Vagina (tissue), 2 donors: ENCODE results near the gene KICS2. TPM values are rescaled to one million over a fixed set of nuclear protein-coding genes. Genes with fewer than 3 reads are reported as not detected.
A peak's percentile ranks its signal among the peaks of the same experiment; 100 is the strongest.

Experiments used
- DNase-seq, 2 donors: peaks; one replicate each; pipeline ENCODE4 v3.0.0-alpha.2; 2017; ENCODE audit errors: extremely low spot score in 2 of 2
- H3K27ac ChIP-seq: fragments of 200-600 bp; sonication (generic); one replicate; pipeline ENCODE4 v1.5.1; 2019
- H3K27me3 ChIP-seq: fragments of 200-600 bp; sonication (generic); one replicate; pipeline ENCODE4 v1.5.1; 2019
- H3K36me3 ChIP-seq, 2 donors: fragments of 200-600 bp; sonication (generic); one replicate each; pipeline ENCODE4 v1.5.1; 2017 to 2019
- H3K4me1 ChIP-seq: fragments of 200-600 bp; sonication (generic); one replicate; pipeline ENCODE4 v1.5.1; 2019
- H3K4me3 ChIP-seq, 2 donors: fragments of 200-600 bp; sonication (generic); 1 replicate in 1 of 2; 2 replicates in 1 of 2; pipeline ENCODE4 v1.5.1; 2016 to 2019
- H3K9me3 ChIP-seq: fragments of 200-600 bp; sonication (generic); one replicate; pipeline ENCODE4 v1.5.1; 2019
- CTCF ChIP-seq, 3 experiments: fragments of 450-650 bp in 2 of 3; fragments of 200-600 bp in 1 of 3; sonication (generic) in 1 of 3; IDR thresholded peaks; one replicate each; pipeline ENCODE4 v1.5.1; 2017 to 2019; ENCODE audit warnings: antibody characterized with exemption in 3 of 3, mild to moderate bottlenecking in 2 of 3, moderate library complexity in 2 of 3
- POLR2A ChIP-seq, 2 donors: fragments of 450-650 bp; IDR thresholded peaks; one replicate each; pipeline ENCODE4 v1.6.1; 2017; ENCODE audit warnings: antibody characterized with exemption in 2 of 2, mild to moderate bottlenecking in 2 of 2, moderate library complexity in 2 of 2
- POLR2AphosphoS5 ChIP-seq, 2 donors: sonication (generic); formaldehyde crosslinking; IDR thresholded peaks; one replicate each; pipeline ENCODE4 v1.9.0; 2017; ENCODE audit warnings: antibody characterized with exemption in 2 of 2, mild to moderate bottlenecking in 2 of 2, low read depth in 1 of 2; ENCODE audit not compliant: insufficient read depth in 1 of 2
- intact Hi-C: fragments of 100-400 bp; cut with DNase I; formaldehyde crosslinking; loops from one replicate; pipeline ENCODE4 v1.15.1; 2023
- total RNA-seq: library from RNA; depleted of rRNA; stranded (reverse); fragments of >200 nt; gene quantifications from one replicate; pipeline ENCODE4 v1.2.3, GENCODE V29; 2016

The KICS2 gene
- total RNA-seq, 1 donor from 2014 or later, result 9.6 TPM

- Histone ChIP-seq H3K36me3 (no peaks in the 10 kb centered on the region), H3K27ac (peak overlapping the region; percentile 53), H3K27me3 (no peaks in the 10 kb centered on the region), H3K4me3 (no peak overlapping the region), H3K4me1 (peaks cover 10% of the 10 kb centered on the region), H3K9me3 (no peaks in the 10 kb centered on the region)
- DNase-seq, result no peak
- intact Hi-C loops, result loop anchor here (2.0 kb wide), 1 partner anchor 336 kb away; the partner anchor contains the start of gene SRGAP1
- TF ChIP-seq CTCF (IDR thresholded peaks at IDR 0.05) (no peak), POLR2A (IDR thresholded peaks at IDR 0.05) (no peak), POLR2AphosphoS5 (IDR thresholded peaks at IDR 0.05; ENCODE audit: insufficient read depth in 1 of 2, low read depth in 1 of 2) (no peak)
Measured at GRCh38 chr12:64180951-64181350, 41.1 kb downstream of the KICS2 start.

DNA sequence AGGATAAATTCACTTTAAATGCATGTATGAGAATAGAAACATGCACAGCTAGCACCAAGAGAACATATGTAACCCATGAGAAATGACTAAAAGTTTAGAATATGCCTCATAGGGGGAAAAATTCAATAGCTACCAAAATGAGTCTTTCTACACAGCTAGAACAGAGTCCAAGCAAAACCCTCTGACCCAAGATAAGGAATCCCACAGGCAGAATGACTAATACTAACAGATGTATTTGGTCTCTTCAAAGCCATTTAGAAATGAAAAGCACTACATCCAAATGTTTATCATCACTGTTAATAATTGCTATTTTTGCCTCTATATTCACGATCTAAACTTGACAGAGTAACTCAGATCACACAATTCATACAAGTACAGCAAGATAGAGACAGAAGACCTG, 44.0 kb downstream of the KICS2 start:
- no peaks in the 10 kb centered on the region for H3K36me3 ChIP-seq
- no peak overlapping the region for H3K27ac ChIP-seq
- no peaks in the 10 kb centered on the region for H3K9me3 ChIP-seq
- intact Hi-C loops, result no loop called here
- peaks cover 10% of the 10 kb centered on the region for H3K4me1 ChIP-seq
- no peak for DNase-seq
- TF ChIP-seq POLR2AphosphoS5 (IDR thresholded peaks at IDR 0.05; ENCODE audit: insufficient read depth in 1 of 2, low read depth in 1 of 2) (no peak), CTCF (IDR thresholded peaks at IDR 0.05) (no peak), POLR2A (IDR thresholded peaks at IDR 0.05) (no peak)
- no peak overlapping the region for H3K4me3 ChIP-seq
- no peaks in the 10 kb centered on the region for H3K27me3 ChIP-seq

GRCh38 chr12:64177001-64177400, 45.1 kb downstream of the KICS2 start:
- Histone ChIP-seq H3K9me3 (no peaks in the 10 kb centered on the region), H3K4me3 (no peak overlapping the region), H3K27ac (no peak overlapping the region), H3K4me1 (peaks cover 10% of the 10 kb centered on the region), H3K27me3 (no peaks in the 10 kb centered on the region), H3K36me3 (no peaks in the 10 kb centered on the region)
- no peak for DNase-seq
- TF ChIP-seq POLR2A (IDR thresholded peaks at IDR 0.05), result no peak
- TF ChIP-seq CTCF (IDR thresholded peaks at IDR 0.05), result no peak
- no peak for TF ChIP-seq POLR2AphosphoS5 (IDR thresholded peaks at IDR 0.05; ENCODE audit: insufficient read depth in 1 of 2, low read depth in 1 of 2)
- intact Hi-C loops, result no loop called here

GRCh38 chr12:64175254-64175945, 46.7 kb downstream of the KICS2 start:
- H3K9me3 ChIP-seq, result no peaks in the 10 kb centered on the region
- TF ChIP-seq CTCF (IDR thresholded peaks at IDR 0.05) (no peak), POLR2A (IDR thresholded peaks at IDR 0.05) (no peak), POLR2AphosphoS5 (IDR thresholded peaks at IDR 0.05; ENCODE audit: insufficient read depth in 1 of 2, low read depth in 1 of 2) (no peak)
- no peaks in the 10 kb centered on the region for H3K36me3 ChIP-seq
- no peaks in the 10 kb centered on the region for H3K27me3 ChIP-seq
- no peak for DNase-seq
- H3K4me3 ChIP-seq, result no peak overlapping the region
- intact Hi-C loops, result no loop called here
- peaks cover under 1% of the 10 kb centered on the region for H3K4me1 ChIP-seq
- H3K27ac ChIP-seq, result no peak overlapping the region

DNA sequence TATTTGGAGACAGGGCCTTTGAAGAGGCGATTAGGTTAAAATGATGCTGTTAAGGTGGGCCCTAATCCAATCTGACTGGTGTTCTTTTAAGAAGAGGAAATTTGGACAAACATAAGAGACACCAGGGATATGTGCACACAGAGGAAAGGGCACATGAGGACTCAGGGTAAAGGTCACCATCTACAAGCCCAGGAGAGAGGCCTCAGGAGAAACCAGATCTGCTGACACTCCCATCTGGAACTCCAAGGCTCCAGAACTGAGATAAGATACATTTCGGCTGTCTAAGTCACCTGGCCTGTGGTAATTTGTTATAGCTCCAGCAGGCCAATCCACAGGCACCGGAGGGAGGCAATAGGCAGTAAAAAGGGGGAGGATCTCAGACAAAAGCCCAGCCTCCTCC, 48.6 kb downstream of the KICS2 start:
- TF ChIP-seq POLR2A (IDR thresholded peaks at IDR 0.05) (no peak), CTCF (IDR thresholded peaks at IDR 0.05) (no peak), POLR2AphosphoS5 (IDR thresholded peaks at IDR 0.05; ENCODE audit: insufficient read depth in 1 of 2, low read depth in 1 of 2) (no peak)
- no peaks in the 10 kb centered on the region for H3K4me1 ChIP-seq
- H3K9me3 ChIP-seq, result no peaks in the 10 kb centered on the region
- H3K27me3 ChIP-seq, result no peaks in the 10 kb centered on the region
- H3K4me3 ChIP-seq, result no peak overlapping the region
- no peaks in the 10 kb centered on the region for H3K36me3 ChIP-seq
- no peak overlapping the region for H3K27ac ChIP-seq
- intact Hi-C loops, result no loop called here
- DNase-seq, result no peak
